Panc1 (cell line): ENCODE measurements around the gene DNAJB8.

Experiments used
- TCF7L2 ChIP-seq: IDR thresholded peaks from 2 replicates; pipeline ENCODE4 v1.6.1; 2011; ENCODE audit warnings: mild to moderate bottlenecking, low read depth, low read length, inconsistent platforms
- TF ChIP-seq, protein P1 (sequence below), 2 experiments: IDR thresholded peaks; 2 replicates each; pipeline ENCODE4 v1.6.1; 2011 to 2012; ENCODE audit warnings: low read depth in 2 of 2, control low read depth in 1 of 2, low read length in 1 of 2, mild to moderate bottlenecking in 1 of 2, moderate library complexity in 1 of 2; ENCODE audit not compliant: insufficient read depth in 1 of 2
- TF ChIP-seq, protein P2 (sequence below): fragments of 450-650 bp; IDR thresholded peaks from 2 replicates; pipeline ENCODE4 v1.5.1; 2017; ENCODE audit warnings: mild to moderate bottlenecking

DNA sequence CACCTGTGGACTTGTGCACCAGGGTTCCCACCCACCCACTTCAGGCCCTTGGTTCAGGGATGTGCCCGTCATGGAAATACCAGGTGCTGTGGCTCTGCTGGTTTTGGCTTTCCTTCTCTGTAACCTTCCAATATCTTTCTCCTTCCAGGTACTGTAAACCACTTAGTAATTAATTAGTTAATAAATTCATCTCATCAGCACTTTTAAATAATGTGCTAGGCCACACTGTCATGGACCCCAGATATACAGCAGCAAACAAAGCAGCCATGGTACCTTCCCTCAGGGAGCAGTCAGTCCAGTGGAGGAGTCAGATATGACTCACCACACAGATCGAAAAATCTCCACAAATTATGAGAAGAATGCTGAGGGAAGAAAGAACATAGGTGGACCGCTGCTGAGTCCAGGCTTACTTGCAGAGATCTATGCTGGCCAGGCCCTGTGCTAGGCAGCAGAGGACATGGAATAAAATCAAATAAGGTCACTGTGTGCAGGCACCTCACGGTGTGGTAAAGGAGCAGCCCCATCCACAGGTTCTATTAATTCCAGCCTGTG, 33.1 kb upstream of the DNAJB8 start:
- no peak for TF ChIP-seq TCF7L2
- TF ChIP-seq, protein P1, sequence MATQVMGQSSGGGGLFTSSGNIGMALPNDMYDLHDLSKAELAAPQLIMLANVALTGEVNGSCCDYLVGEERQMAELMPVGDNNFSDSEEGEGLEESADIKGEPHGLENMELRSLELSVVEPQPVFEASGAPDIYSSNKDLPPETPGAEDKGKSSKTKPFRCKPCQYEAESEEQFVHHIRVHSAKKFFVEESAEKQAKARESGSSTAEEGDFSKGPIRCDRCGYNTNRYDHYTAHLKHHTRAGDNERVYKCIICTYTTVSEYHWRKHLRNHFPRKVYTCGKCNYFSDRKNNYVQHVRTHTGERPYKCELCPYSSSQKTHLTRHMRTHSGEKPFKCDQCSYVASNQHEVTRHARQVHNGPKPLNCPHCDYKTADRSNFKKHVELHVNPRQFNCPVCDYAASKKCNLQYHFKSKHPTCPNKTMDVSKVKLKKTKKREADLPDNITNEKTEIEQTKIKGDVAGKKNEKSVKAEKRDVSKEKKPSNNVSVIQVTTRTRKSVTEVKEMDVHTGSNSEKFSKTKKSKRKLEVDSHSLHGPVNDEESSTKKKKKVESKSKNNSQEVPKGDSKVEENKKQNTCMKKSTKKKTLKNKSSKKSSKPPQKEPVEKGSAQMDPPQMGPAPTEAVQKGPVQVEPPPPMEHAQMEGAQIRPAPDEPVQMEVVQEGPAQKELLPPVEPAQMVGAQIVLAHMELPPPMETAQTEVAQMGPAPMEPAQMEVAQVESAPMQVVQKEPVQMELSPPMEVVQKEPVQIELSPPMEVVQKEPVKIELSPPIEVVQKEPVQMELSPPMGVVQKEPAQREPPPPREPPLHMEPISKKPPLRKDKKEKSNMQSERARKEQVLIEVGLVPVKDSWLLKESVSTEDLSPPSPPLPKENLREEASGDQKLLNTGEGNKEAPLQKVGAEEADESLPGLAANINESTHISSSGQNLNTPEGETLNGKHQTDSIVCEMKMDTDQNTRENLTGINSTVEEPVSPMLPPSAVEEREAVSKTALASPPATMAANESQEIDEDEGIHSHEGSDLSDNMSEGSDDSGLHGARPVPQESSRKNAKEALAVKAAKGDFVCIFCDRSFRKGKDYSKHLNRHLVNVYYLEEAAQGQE (IDR thresholded peaks at IDR 0.05; ENCODE audit: insufficient read depth in 1 of 2, low read depth in 2 of 2, low read length in 1 of 2), result no peak
- TF ChIP-seq, protein P2, sequence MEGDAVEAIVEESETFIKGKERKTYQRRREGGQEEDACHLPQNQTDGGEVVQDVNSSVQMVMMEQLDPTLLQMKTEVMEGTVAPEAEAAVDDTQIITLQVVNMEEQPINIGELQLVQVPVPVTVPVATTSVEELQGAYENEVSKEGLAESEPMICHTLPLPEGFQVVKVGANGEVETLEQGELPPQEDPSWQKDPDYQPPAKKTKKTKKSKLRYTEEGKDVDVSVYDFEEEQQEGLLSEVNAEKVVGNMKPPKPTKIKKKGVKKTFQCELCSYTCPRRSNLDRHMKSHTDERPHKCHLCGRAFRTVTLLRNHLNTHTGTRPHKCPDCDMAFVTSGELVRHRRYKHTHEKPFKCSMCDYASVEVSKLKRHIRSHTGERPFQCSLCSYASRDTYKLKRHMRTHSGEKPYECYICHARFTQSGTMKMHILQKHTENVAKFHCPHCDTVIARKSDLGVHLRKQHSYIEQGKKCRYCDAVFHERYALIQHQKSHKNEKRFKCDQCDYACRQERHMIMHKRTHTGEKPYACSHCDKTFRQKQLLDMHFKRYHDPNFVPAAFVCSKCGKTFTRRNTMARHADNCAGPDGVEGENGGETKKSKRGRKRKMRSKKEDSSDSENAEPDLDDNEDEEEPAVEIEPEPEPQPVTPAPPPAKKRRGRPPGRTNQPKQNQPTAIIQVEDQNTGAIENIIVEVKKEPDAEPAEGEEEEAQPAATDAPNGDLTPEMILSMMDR, result no peak
